OCI-LY7 (cell line): ENCODE data around the gene OPCML. TPM values are rescaled to one million over a fixed set of nuclear protein-coding genes. Genes with fewer than 3 reads are reported as not detected.

Source experiments
- BruUV-seq: library from RNA; stranded (reverse); fragments of 400-500 nt; replicated peaks from 2 replicates; lab custom pipeline; 2021; lab: Mats Ljungman, UMichigan
- CTCF ChIA-PET: fragments of 300-600 bp; sonication (Branson Sonifier 250); formaldehyde crosslinking; loops from one replicate; lab custom pipeline; 2022; ENCODE audit warnings: antibody characterized with exemption; ENCODE audit not compliant: unreplicated experiment; lab: Charles Lee
- POLR2A ChIA-PET: fragments of 300-600 bp; sonication (Branson Sonifier 250); formaldehyde crosslinking; loops from one replicate; lab custom pipeline; 2022; ENCODE audit warnings: antibody characterized with exemption; lab: Charles Lee
- DNase-seq: peaks from one replicate; pipeline ENCODE4 v3.0.0-alpha.2; 2015; ENCODE audit warnings: low spot score
- H2AFZ ChIP-seq: fragments of 200-600 bp; sonication (generic), shearing (Covaris generic); 2 replicates; pipeline ENCODE4 v1.6.1; 2014; ENCODE audit warnings: mild to moderate bottlenecking, antibody characterized with exemption, low read length, moderate library complexity
- H3K27ac ChIP-seq: fragments of 200-600 bp; sonication (generic); 2 replicates; pipeline ENCODE4 v1.5.1; 2014; ENCODE audit warnings: mixed run types, low read depth, mild to moderate bottlenecking, moderate library complexity, low read length, inconsistent platforms; ENCODE audit not compliant: poor library complexity, severe bottlenecking
- H3K36me3 ChIP-seq: fragments of 200-600 bp; sonication (generic); 2 replicates; pipeline ENCODE4 v1.6.1; 2014; ENCODE audit warnings: mild to moderate bottlenecking, antibody characterized with exemption, low read length, moderate library complexity, mixed read lengths; ENCODE audit not compliant: insufficient read depth
- H3K4me1 ChIP-seq: fragments of 200-600 bp; sonication (generic); 2 replicates; pipeline ENCODE4 v1.5.1; 2014; ENCODE audit warnings: mild to moderate bottlenecking, low read length; ENCODE audit not compliant: insufficient read depth, poor library complexity, severe bottlenecking
- H3K4me2 ChIP-seq: fragments of 200-600 bp; sonication (generic); 2 replicates; pipeline ENCODE4 v1.6.1; 2014; ENCODE audit warnings: mild to moderate bottlenecking, low read length
- H3K4me3 ChIP-seq: fragments of 200-600 bp; sonication (generic); 2 replicates; pipeline ENCODE4 v1.5.1; 2014; ENCODE audit warnings: mild to moderate bottlenecking, low read depth, low read length; ENCODE audit not compliant: poor library complexity, severe bottlenecking
- H3K79me2 ChIP-seq: fragments of 200-600 bp; sonication (generic); 2 replicates; pipeline ENCODE4 v1.6.1; 2016; ENCODE audit warnings: low read depth, mild to moderate bottlenecking, low read length, moderate library complexity, mixed read lengths; ENCODE audit not compliant: insufficient read depth
- H3K9me2 ChIP-seq: fragments of 200-600 bp; sonication (generic); 2 replicates; pipeline ENCODE4 v1.6.1; 2016; ENCODE audit warnings: mild to moderate bottlenecking, low read length, mixed read lengths; ENCODE audit not compliant: insufficient read depth
- H3K9me3 ChIP-seq: fragments of 200-600 bp; sonication (generic); 2 replicates; pipeline ENCODE4 v1.6.1; 2014; ENCODE audit warnings: mild to moderate bottlenecking, mixed run types, low read length, mixed read lengths
- H4K20me1 ChIP-seq: fragments of 200-600 bp; sonication (generic); 2 replicates; pipeline ENCODE4 v1.6.1; 2014; ENCODE audit warnings: mild to moderate bottlenecking, antibody characterized with exemption, low read length, moderate library complexity, mixed read lengths; ENCODE audit not compliant: insufficient read depth
- CTCF ChIP-seq: fragments of 200-600 bp; sonication (generic); conservative IDR thresholded peaks from 2 replicates; pipeline ENCODE4 v1.5.1; 2014; ENCODE audit warnings: mild to moderate bottlenecking, antibody characterized with exemption, low read length, moderate library complexity, mixed read lengths
- EZH2phosphoT487 ChIP-seq: fragments of 200-600 bp; sonication (generic); IDR thresholded peaks from 2 replicates; pipeline ENCODE4 v1.6.1; 2018; ENCODE audit warnings: low read depth, borderline replicate concordance, mild to moderate bottlenecking, mixed run types, antibody characterized with exemption, low read length, moderate library complexity, mixed read lengths
- intact Hi-C: fragments of 100-400 bp; cut with micrococcal nuclease; formaldehyde crosslinking; loops from one replicate; pipeline ENCODE4 v1.10.0; 2022; ENCODE audit not compliant: unreplicated experiment
- total RNA-seq, 2 experiments: library from RNA; depleted of rRNA in 1 of 2; stranded (reverse); fragments of >200 nt in 1 of 2; shearing (Covaris generic) in 1 of 2; gene quantifications; 2 replicates each; pipeline ENCODE4 v1.2.3, GENCODE V29; 2014 to 2022

The OPCML gene
- total RNA-seq, 2 experiments from 2014 or later: not detected

- CTCF ChIA-PET: no interaction called here
These were observed 308.0 kb downstream of the OPCML start for GRCh38 chr11:133224271-133224670.

DNA sequence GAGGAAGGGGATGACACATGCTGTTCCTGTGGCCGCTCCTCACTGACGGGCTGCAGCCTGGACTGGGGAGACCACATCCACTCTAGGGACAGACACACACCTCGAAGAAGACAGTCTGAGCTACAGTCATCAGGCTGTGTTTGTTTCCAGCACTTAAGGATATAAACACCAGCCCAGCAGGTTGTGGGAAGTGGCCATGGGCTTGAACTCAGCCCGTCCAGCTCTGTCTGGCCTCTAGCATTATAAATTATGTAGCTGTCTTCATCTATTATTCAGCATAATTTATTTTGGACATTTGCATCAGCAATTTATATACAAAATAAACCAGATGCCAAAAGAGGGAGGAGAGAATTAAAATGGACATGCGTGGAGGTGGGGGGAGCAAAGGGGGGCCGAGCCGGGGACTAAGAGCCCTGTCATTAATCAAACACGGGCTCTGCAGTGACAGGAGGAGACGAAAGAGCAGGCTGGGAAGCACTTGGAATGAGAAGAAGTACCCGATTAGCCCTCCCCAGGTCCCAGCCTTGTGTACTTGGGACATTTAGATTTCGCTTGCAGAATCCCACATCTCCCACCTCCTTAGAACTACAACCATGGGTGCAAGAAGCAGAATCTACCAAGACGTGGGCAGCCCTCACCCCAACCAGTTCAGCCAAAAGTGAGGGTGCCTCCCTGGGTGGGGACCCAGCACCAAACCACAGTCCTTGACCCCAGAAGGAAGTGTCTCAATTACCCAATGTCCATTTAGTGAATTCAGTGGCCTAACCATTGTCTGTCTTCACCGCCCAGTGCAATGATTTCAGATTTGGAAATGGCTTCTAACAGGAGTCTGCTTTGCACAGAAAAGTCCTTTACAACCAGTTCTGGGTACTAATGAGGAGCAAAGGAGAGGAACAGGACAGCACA is 309.6 kb downstream of the OPCML start:
- no TSS peak for BruUV-seq
- no peak for DNase-seq
- intact Hi-C loops: no loop called here
- H3K9me2 ChIP-seq: no peaks in the 10 kb centered on the region
- H4K20me1 ChIP-seq: no peaks in the 10 kb centered on the region
- H3K27ac ChIP-seq: no peak overlapping the region
- H3K79me2 ChIP-seq: no peaks in the 10 kb centered on the region
- TF ChIP-seq CTCF (no peak), EZH2phosphoT487 (no peak)
- CTCF ChIA-PET: no interaction called here
- no peak overlapping the region for H2AFZ ChIP-seq
- H3K9me3 ChIP-seq: no peaks in the 10 kb centered on the region
- POLR2A ChIA-PET: no interaction called here
- no peaks in the 10 kb centered on the region for H3K4me1 ChIP-seq
- no peaks in the 10 kb centered on the region for H3K36me3 ChIP-seq
- no peak overlapping the region for H3K4me2 ChIP-seq
- H3K4me3 ChIP-seq: no peak overlapping the region

More at GRCh38 chr11:133224271-133224670, 308.0 kb downstream of the OPCML start:
- intact Hi-C loops: no loop called here
- H3K4me1 ChIP-seq: no peaks in the 10 kb centered on the region
- H3K9me3 ChIP-seq: no peaks in the 10 kb centered on the region
- H3K4me2 ChIP-seq: no peak overlapping the region
- no peaks in the 10 kb centered on the region for H3K9me2 ChIP-seq
- no TSS peak for BruUV-seq
- no peak overlapping the region for H3K27ac ChIP-seq
- POLR2A ChIA-PET: interaction anchor here (0.6 to 0.8 kb wide), 2 partner anchors 429 to 464 kb away, joined by 3 to 4 read pairs; no protein-coding TSS in a partner anchor
- TF ChIP-seq EZH2phosphoT487 (no peak), CTCF (no peak)
- H3K36me3 ChIP-seq: no peaks in the 10 kb centered on the region
- no peak overlapping the region for H2AFZ ChIP-seq
- H4K20me1 ChIP-seq: no peaks in the 10 kb centered on the region
- DNase-seq: no peak
- H3K79me2 ChIP-seq: no peaks in the 10 kb centered on the region
- no peak overlapping the region for H3K4me3 ChIP-seq

DNA sequence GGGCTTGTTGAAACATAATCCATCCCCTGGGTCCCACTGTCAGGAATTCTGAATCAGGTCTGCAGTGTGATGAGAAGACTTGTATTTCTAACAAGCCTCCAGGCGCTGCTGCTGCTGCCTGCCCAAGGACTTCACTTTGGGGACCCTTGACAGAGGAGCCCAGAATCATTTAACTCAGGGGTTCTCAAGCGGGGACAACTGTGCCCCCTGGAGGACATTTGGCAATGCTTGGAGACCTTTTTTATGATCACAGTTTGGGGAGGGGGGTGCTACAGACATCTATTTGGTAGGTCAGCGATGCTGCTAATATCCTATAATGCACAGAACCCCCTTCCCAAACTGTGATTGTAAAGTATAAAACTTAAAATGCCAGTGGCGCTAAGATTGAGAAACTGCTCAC is 312.8 kb downstream of the OPCML start:
- no peak overlapping the region for H3K27ac ChIP-seq
- BruUV-seq: no TSS peak
- no peaks in the 10 kb centered on the region for H3K79me2 ChIP-seq
- intact Hi-C loops: no loop called here
- H2AFZ ChIP-seq: no peak overlapping the region
- no peaks in the 10 kb centered on the region for H3K4me1 ChIP-seq
- no peaks in the 10 kb centered on the region for H4K20me1 ChIP-seq
- ChIA-PET POLR2A (no interaction called here), CTCF (no interaction called here)
- H3K4me2 ChIP-seq: no peak overlapping the region
- H3K36me3 ChIP-seq: no peaks in the 10 kb centered on the region
- no peak for DNase-seq
- H3K9me2 ChIP-seq: no peaks in the 10 kb centered on the region
- TF ChIP-seq CTCF (0 out of 2 replicates have a peak, but pooled peaks have one; percentile 43), EZH2phosphoT487 (no peak)
- H3K4me3 ChIP-seq: no peak overlapping the region
- H3K9me3 ChIP-seq: no peaks in the 10 kb centered on the region
